Thoracic aorta (tissue), 2 donors: ENCODE data around the gene ZNF107. TPM values are rescaled to one million over a fixed set of nuclear protein-coding genes. Genes with fewer than 3 reads are reported as not detected.

ENCODE experiments used
- ATAC-seq: fragments of 150-250 bp; one replicate; pipeline ENCODE4 v1.8.0; 2017; ENCODE audit warnings: low read depth; ENCODE audit not compliant: insufficient number of reproducible peaks, low FRiP score
- DNase-seq: peaks from one replicate; pipeline ENCODE4 v3.0.0-alpha.2; 2020; ENCODE audit warnings: low spot score
- H3K27ac ChIP-seq, 2 donors: fragments of 200-600 bp; sonication (generic); 1 replicate in 1 of 2; 2 replicates in 1 of 2; pipeline ENCODE4 v1.5.1; 2016; ENCODE audit warnings: mild to moderate bottlenecking in 2 of 2, moderate library complexity in 2 of 2
- H3K27me3 ChIP-seq: fragments of 200-600 bp; sonication (generic); replicated peaks from 2 replicates; pipeline ENCODE4 v1.6.0; 2016; ENCODE audit warnings: mild to moderate bottlenecking; ENCODE audit not compliant: insufficient read depth
- H3K36me3 ChIP-seq: fragments of 200-600 bp; sonication (generic); one replicate; pipeline ENCODE4 v1.5.1; 2016
- H3K4me1 ChIP-seq, 2 donors: fragments of 200-600 bp; sonication (generic); 1 replicate in 1 of 2; 2 replicates in 1 of 2; pipeline versions ENCODE4 v1.5.1 to v1.6.0; 2016; ENCODE audit warnings: low read depth in 2 of 2, mild to moderate bottlenecking in 1 of 2; ENCODE audit not compliant: control insufficient read depth in 1 of 2
- H3K4me3 ChIP-seq: fragments of 200-600 bp; sonication (generic); 2 replicates; pipeline ENCODE4 v1.5.1; 2016; ENCODE audit warnings: mild to moderate bottlenecking
- H3K9me3 ChIP-seq: fragments of 200-600 bp; sonication (generic); 2 replicates; pipeline ENCODE4 v1.5.1; 2016
- total RNA-seq, 2 donors: library from RNA; depleted of rRNA; stranded (reverse); fragments of >200 nt; gene quantifications; one replicate each; pipeline versions ENCODE4 v1.1.0 to v1.2.3, GENCODE V29; 2016
- TF ChIP-seq, protein P1 (sequence below): fragments of 200-600 bp; sonication (generic); IDR thresholded peaks from one replicate; pipeline ENCODE4 v1.5.1; 2019; ENCODE audit warnings: antibody characterized with exemption

Gene ZNF107
- total RNA-seq, 2 donors from 2014 or later: 5.6 to 6.9 TPM

DNA sequence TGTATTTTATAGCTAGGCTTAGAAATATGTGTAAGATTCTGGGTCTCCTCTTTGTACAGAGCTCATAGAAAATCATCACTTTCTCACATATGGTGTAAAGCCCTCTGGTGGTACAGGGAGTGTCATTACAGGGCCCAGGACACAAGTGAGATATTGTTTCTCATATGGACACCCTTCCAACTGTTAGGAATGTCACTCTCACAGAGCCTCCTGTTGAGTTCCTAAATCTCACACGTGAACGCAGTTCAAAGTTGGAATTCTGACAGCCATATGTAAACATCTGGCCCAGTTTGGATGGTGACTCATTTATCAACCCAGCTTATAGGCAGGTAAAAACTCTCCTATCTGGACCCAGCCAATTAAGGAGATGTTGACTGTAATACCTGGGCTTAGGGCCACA is 35.4 kb upstream of the ZNF107 start:
- DNase-seq (no peak), ATAC-seq (no peak)
- H3K36me3 ChIP-seq: no peaks in the 10 kb centered on the region
- H3K4me3 ChIP-seq: no peak overlapping the region
- H3K27ac ChIP-seq: no peak overlapping the region
- no peaks in the 10 kb centered on the region for H3K9me3 ChIP-seq
- H3K27me3 ChIP-seq: no peaks in the 10 kb centered on the region
- no peaks in the 10 kb centered on the region for H3K4me1 ChIP-seq
- TF ChIP-seq, protein P1, sequence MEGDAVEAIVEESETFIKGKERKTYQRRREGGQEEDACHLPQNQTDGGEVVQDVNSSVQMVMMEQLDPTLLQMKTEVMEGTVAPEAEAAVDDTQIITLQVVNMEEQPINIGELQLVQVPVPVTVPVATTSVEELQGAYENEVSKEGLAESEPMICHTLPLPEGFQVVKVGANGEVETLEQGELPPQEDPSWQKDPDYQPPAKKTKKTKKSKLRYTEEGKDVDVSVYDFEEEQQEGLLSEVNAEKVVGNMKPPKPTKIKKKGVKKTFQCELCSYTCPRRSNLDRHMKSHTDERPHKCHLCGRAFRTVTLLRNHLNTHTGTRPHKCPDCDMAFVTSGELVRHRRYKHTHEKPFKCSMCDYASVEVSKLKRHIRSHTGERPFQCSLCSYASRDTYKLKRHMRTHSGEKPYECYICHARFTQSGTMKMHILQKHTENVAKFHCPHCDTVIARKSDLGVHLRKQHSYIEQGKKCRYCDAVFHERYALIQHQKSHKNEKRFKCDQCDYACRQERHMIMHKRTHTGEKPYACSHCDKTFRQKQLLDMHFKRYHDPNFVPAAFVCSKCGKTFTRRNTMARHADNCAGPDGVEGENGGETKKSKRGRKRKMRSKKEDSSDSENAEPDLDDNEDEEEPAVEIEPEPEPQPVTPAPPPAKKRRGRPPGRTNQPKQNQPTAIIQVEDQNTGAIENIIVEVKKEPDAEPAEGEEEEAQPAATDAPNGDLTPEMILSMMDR: peak; percentile 43

- DNase-seq: no peak
- no peak overlapping the region for H3K4me3 ChIP-seq
- TF ChIP-seq, protein P1: no peak
- no peaks in the 10 kb centered on the region for H3K27me3 ChIP-seq
- H3K4me1 ChIP-seq: no peaks in the 10 kb centered on the region
- H3K36me3 ChIP-seq: no peaks in the 10 kb centered on the region
- H3K27ac ChIP-seq: no peak overlapping the region
- no peak for ATAC-seq
- no peaks in the 10 kb centered on the region for H3K9me3 ChIP-seq
Measured at GRCh38 chr7:64632029-64632428, 33.9 kb upstream of the ZNF107 start.

DNA sequence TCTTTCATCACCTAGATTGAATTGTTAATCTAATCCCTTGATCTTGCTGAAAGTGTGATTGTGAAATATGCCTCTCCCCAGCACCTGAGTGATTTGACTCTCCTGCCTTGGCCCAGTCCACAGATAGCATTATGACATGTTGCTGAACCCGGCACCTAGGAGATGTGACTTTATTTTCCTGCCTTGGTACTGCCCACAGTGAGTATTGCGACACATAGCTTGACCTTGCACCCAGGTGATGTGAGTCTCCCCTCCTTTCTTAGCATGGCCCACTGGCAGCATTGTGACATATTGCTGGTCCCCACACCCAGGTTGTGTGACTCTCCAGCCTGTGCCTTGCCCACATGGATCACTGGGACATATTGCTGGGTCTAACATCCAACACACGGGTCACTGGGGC is 32.5 kb upstream of the ZNF107 start:
- ATAC-seq: no peak
- Histone ChIP-seq H3K27me3 (no peaks in the 10 kb centered on the region), H3K9me3 (no peaks in the 10 kb centered on the region), H3K4me3 (no peak overlapping the region), H3K27ac (no peak overlapping the region), H3K4me1 (no peaks in the 10 kb centered on the region), H3K36me3 (no peaks in the 10 kb centered on the region)
- TF ChIP-seq, protein P1: no peak
- DNase-seq: no peak

DNA sequence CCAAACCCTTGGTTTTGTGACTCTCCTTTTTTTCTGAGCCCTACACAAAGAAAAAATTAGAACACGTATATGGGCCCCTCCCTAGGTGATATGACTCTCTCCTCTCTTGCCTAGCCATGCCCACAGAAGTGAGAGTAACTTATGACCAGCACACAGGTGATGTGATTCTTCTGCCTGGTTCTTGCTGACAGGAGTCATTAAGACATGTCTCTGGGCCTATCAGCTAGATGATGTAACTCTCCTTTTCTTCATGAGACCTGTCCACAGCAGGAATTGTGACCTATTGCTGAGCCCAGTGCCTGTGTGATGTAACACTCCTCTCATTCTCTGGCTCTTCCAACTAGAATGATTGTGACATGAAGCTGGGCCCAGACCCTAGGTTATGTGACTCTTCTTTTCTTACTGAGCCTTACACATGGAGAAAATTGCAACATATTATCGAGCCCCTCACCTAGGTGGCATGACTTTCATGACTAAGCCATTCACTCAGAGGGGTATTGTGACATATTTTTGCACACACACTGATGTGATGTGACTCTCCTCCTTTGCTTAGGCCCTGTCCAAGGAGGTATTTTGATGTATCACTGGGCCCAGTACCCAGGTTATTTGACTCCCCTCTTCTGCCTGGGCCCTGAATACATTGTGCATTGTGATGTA is 31.4 kb upstream of the ZNF107 start:
- ATAC-seq: no peak
- no peaks in the 10 kb centered on the region for H3K36me3 ChIP-seq
- DNase-seq: no peak

DNA sequence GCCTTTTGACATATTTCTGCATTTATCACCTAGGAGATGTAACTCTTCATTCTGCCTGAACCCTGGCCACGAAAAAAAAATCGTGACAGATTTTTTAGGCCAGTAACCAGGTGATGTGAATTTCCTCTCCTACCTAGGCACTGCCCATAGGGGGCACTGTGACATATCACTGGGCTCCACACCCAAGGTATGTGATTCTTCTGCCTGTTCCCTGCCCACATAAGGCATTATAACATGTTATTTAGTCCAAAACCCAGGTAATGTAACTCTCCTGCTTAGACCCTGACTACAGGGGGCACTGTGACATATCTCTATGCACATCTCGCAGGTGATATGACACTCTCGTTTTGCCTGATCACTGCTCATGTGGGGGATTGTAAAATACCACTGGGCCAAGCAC is 29.5 kb upstream of the ZNF107 start:
- no peak overlapping the region for H3K27ac ChIP-seq

More for the DNA sequence above, 31.4 kb upstream of the ZNF107 start:
- Histone ChIP-seq H3K27me3 (no peaks in the 10 kb centered on the region), H3K27ac (no peak overlapping the region), H3K9me3 (no peaks in the 10 kb centered on the region), H3K4me3 (no peak overlapping the region), H3K4me1 (no peaks in the 10 kb centered on the region)
- TF ChIP-seq, protein P1: no peak

More for the DNA sequence above, 29.5 kb upstream of the ZNF107 start:
- no peaks in the 10 kb centered on the region for H3K27me3 ChIP-seq
- no peak for DNase-seq
- H3K36me3 ChIP-seq: no peaks in the 10 kb centered on the region
- no peaks in the 10 kb centered on the region for H3K4me1 ChIP-seq
- no peaks in the 10 kb centered on the region for H3K9me3 ChIP-seq
- no peak for ATAC-seq
- no peak overlapping the region for H3K4me3 ChIP-seq
- TF ChIP-seq, protein P1: no peak
